Measurements from ENCODE around the gene TPST2.

GRCh38 chr22:26597480-26597879, 7.5 kb upstream of the TPST2 start:
- TF ChIP-seq CTCF (IDR thresholded peaks at IDR 0.05; ENCODE audit: poor library complexity) = no peak
- TF ChIP-seq EZH2phosphoT487 (IDR thresholded peaks at IDR 0.05; ENCODE audit: low read depth, severe bottlenecking, unreplicated experiment) = no peak

All from hepatocyte (in vitro differentiated cells).